H1 (cell line): ENCODE results near the gene SPINT1. TPM values are rescaled to one million over a fixed set of nuclear protein-coding genes. Genes with fewer than 3 reads are reported as not detected.
A peak's percentile ranks its signal among the peaks of the same experiment; 100 is the strongest.

Experiments used
- CTCF ChIA-PET: fragments of 300-600 bp; sonication (Branson Sonifier 250); formaldehyde crosslinking; loops from one replicate; lab custom pipeline; 2021; ENCODE audit not compliant: partially characterized antibody; lab: Charles Lee
- POLR2A ChIA-PET: fragments of 300-600 bp; sonication (Branson Sonifier 250); formaldehyde crosslinking; loops from one replicate; lab custom pipeline; 2021; ENCODE audit warnings: inconsistent platforms; ENCODE audit not compliant: partially characterized antibody; lab: Charles Lee
- DNase-seq, 2 experiments: peaks; one replicate each; pipeline versions ENCODE4 v3.0.0 to v3.0.0-alpha.2; 2010 to 2022; ENCODE audit warnings: low spot score in 2 of 2, low read depth in 1 of 2, mixed read lengths in 1 of 2
- FAIRE-seq: peaks from 2 replicates; lab custom pipeline; 2011; peaks lifted over from hg19 to GRCh38; lab: Jason Lieb, UNC
- H2AFZ ChIP-seq: 2 replicates; pipeline ENCODE4 v1.8.1; 2012; ENCODE audit warnings: low read length, inconsistent platforms
- H2AK5ac ChIP-seq: 2 replicates; pipeline ENCODE4 v1.6.1; 2013; ENCODE audit warnings: low read depth, low read length
- H2BK120ac ChIP-seq: replicated peaks from 2 replicates; pipeline ENCODE3; 2013; ENCODE audit warnings: low read depth, low read length, inconsistent platforms
- H2BK12ac ChIP-seq: 2 replicates; pipeline ENCODE4 v1.6.1; 2013; ENCODE audit warnings: low read depth, low read length
- H2BK15ac ChIP-seq: 2 replicates; pipeline ENCODE4 v1.6.1; 2013; ENCODE audit warnings: low read length
- H2BK20ac ChIP-seq: 2 replicates; pipeline ENCODE4 v1.6.1; 2013; ENCODE audit warnings: low read length
- H2BK5ac ChIP-seq: 2 replicates; pipeline ENCODE4 v1.6.1; 2013; ENCODE audit warnings: low read depth, low read length
- H3K14ac ChIP-seq: 2 replicates; pipeline ENCODE4 v1.6.1; 2013; ENCODE audit warnings: inconsistent platforms; ENCODE audit not compliant: insufficient read length
- H3K18ac ChIP-seq: 2 replicates; pipeline ENCODE4 v1.6.1; 2013; ENCODE audit warnings: low read length; ENCODE audit errors: extremely low read depth
- H3K23ac ChIP-seq: 2 replicates; pipeline ENCODE4 v1.6.1; 2013; ENCODE audit warnings: inconsistent platforms; ENCODE audit not compliant: insufficient read length
- H3K23me2 ChIP-seq: 2 replicates; pipeline ENCODE4 v1.6.1; 2013; ENCODE audit warnings: low read depth, low read length
- H3K27ac ChIP-seq: 2 replicates; pipeline ENCODE4 v1.6.1; 2011; ENCODE audit warnings: low read depth, low read length, inconsistent platforms
- H3K27me3 ChIP-seq, 4 experiments: replicated peaks in 1 of 4; 1 replicate in 1 of 4; 2 replicates in 3 of 4; pipeline versions ENCODE4 v1.6.1 to v1.8.1; 2011 to 2013; ENCODE audit warnings: low read length in 3 of 4, mild to moderate bottlenecking in 3 of 4, inconsistent platforms in 2 of 4, mixed read lengths in 2 of 4, moderate library complexity in 1 of 4; ENCODE audit not compliant: control insufficient read depth in 3 of 4, insufficient read depth in 3 of 4; ENCODE audit errors: extremely low read depth in 1 of 4
- H3K36me3 ChIP-seq, 4 experiments: 2 replicates each; pipeline versions ENCODE4 v1.6.1 to v1.8.1; 2011 to 2013; ENCODE audit warnings: mild to moderate bottlenecking in 4 of 4, low read length in 3 of 4, moderate library complexity in 2 of 4, control low read depth in 1 of 4, inconsistent platforms in 1 of 4; ENCODE audit not compliant: insufficient read depth in 4 of 4, control insufficient read depth in 2 of 4
- H3K4ac ChIP-seq: replicated peaks from 2 replicates; pipeline ENCODE3; 2013; ENCODE audit warnings: low read length, low read depth, mixed read lengths, inconsistent platforms; ENCODE audit not compliant: insufficient read length
- H3K4me1 ChIP-seq, 4 experiments: replicated peaks in 1 of 4; 1 replicate in 1 of 4; 2 replicates in 3 of 4; pipeline versions ENCODE4 v1.6.1 to v1.8.1; 2011 to 2013; ENCODE audit warnings: low read length in 3 of 4, inconsistent platforms in 2 of 4, mixed read lengths in 1 of 4; ENCODE audit not compliant: insufficient read depth in 4 of 4, control insufficient read depth in 3 of 4
- H3K4me2 ChIP-seq, 2 experiments: 2 replicates each; pipeline versions ENCODE4 v1.6.1 to v1.8.1; 2011 to 2013; ENCODE audit warnings: low read depth in 2 of 2, low read length in 2 of 2, control low read depth in 1 of 2, inconsistent platforms in 1 of 2, mild to moderate bottlenecking in 1 of 2; ENCODE audit not compliant: insufficient read depth in 1 of 2
- H3K4me3 ChIP-seq, 4 experiments: fragments of 200-600, 300-600 bp in 1 of 4; sonication (generic), shearing (Covaris generic), sonication (Bioruptor Twin) in 1 of 4; 2 replicates each; pipeline versions ENCODE4 v1.5.1 to v1.8.1; 2011 to 2016; ENCODE audit warnings: low read length in 4 of 4, low read depth in 3 of 4, control low read depth in 2 of 4, inconsistent platforms in 2 of 4, mild to moderate bottlenecking in 2 of 4, mixed read lengths in 1 of 4, moderate library complexity in 1 of 4; ENCODE audit not compliant: insufficient read depth in 2 of 4; ENCODE audit errors: extremely low read depth in 1 of 4
- H3K56ac ChIP-seq: replicated peaks from 2 replicates; pipeline ENCODE3; 2013; ENCODE audit warnings: low read depth, mild to moderate bottlenecking, mixed read lengths, low read length, inconsistent platforms; ENCODE audit not compliant: insufficient read length
- H3K79me1 ChIP-seq: 2 replicates; pipeline ENCODE4 v1.6.1; 2013; ENCODE audit warnings: low read depth, low read length, control low read depth
- H3K79me2 ChIP-seq, 2 experiments: 2 replicates each; pipeline versions ENCODE4 v1.6.1 to v1.8.1; 2012 to 2013; ENCODE audit warnings: low read length in 2 of 2, mild to moderate bottlenecking in 2 of 2, inconsistent platforms in 1 of 2; ENCODE audit not compliant: insufficient read depth in 2 of 2, control insufficient read depth in 1 of 2
- H3K9ac ChIP-seq, 4 experiments: replicated peaks in 1 of 4; 1 replicate in 1 of 4; 2 replicates in 3 of 4; pipeline versions ENCODE4 v1.6.1 to v1.8.1; 2011 to 2013; ENCODE audit warnings: low read depth in 3 of 4, low read length in 3 of 4, control low read depth in 2 of 4, mild to moderate bottlenecking in 2 of 4, moderate library complexity in 2 of 4, inconsistent platforms in 1 of 4; ENCODE audit errors: extremely low read depth in 1 of 4
- H3K9me3 ChIP-seq, 2 experiments: 2 replicates each; pipeline versions ENCODE4 v1.6.1 to v1.8.1; 2012 to 2013; ENCODE audit warnings: mild to moderate bottlenecking in 2 of 2, moderate library complexity in 2 of 2, control low read depth in 1 of 2, inconsistent platforms in 1 of 2, low read depth in 1 of 2, low read length in 1 of 2, mixed read lengths in 1 of 2; ENCODE audit not compliant: insufficient read depth in 2 of 2
- H4K20me1 ChIP-seq, 2 experiments: replicated peaks in 1 of 2; 2 replicates each; pipeline versions ENCODE3 to v1.8.1; 2011 to 2013; ENCODE audit warnings: inconsistent platforms in 2 of 2, low read length in 2 of 2, mild to moderate bottlenecking in 1 of 2; ENCODE audit not compliant: insufficient read depth in 2 of 2, control insufficient read depth in 1 of 2
- H4K5ac ChIP-seq: 2 replicates; pipeline ENCODE4 v1.6.1; 2013; ENCODE audit warnings: low read length, low read depth, mixed read lengths, inconsistent platforms; ENCODE audit not compliant: insufficient read length
- H4K8ac ChIP-seq: 2 replicates; pipeline ENCODE4 v1.8.0; 2013; ENCODE audit warnings: mild to moderate bottlenecking, moderate library complexity, low read length, inconsistent platforms; ENCODE audit not compliant: insufficient read depth; ENCODE audit errors: extremely low read depth
- H4K91ac ChIP-seq: replicated peaks from 2 replicates; pipeline ENCODE3; 2013; ENCODE audit warnings: low read length, mixed read lengths, inconsistent platforms; ENCODE audit not compliant: insufficient read length
- ATF3 ChIP-seq: IDR thresholded peaks from 2 replicates; pipeline ENCODE4 v1.6.1; 2011; ENCODE audit warnings: low read depth, mild to moderate bottlenecking, low read length; ENCODE audit not compliant: insufficient read depth
- BRCA1 ChIP-seq: IDR thresholded peaks from 2 replicates; pipeline ENCODE4 v1.6.1; 2012; ENCODE audit warnings: low read depth, low read length, improper control_type of control experiment
- CHD2 ChIP-seq: IDR thresholded peaks from 2 replicates; pipeline ENCODE4 v1.6.1; 2012; ENCODE audit warnings: low read length, improper control_type of control experiment
- MAFK ChIP-seq: IDR thresholded peaks from 2 replicates; pipeline ENCODE4 v1.6.1; 2012; ENCODE audit warnings: low read depth, mild to moderate bottlenecking, improper control_type of control experiment, low read length
- TEAD4 ChIP-seq: IDR thresholded peaks from 2 replicates; pipeline ENCODE4 v1.6.1; 2012; ENCODE audit warnings: low read depth, low read length, inconsistent platforms, mixed read lengths
- WGBS, 2 experiments: shearing (Covaris generic) in 1 of 2; methylation state at CpG; one replicate each; pipeline versions ENCODE4 v1.1.6 to v1.1.7; 2013 to 2015; ENCODE audit warnings: low lambda C conversion rate in 2 of 2, mixed read lengths in 2 of 2, inconsistent platforms in 1 of 2, low coverage in 1 of 2, missing lambda C conversion rate in 1 of 2; ENCODE audit not compliant: insufficient replicate concordance in 2 of 2, insufficient coverage in 1 of 2, insufficient read length in 1 of 2; ENCODE audit errors: extremely low coverage in 1 of 2, missing lambda C conversion rate in 1 of 2; 5-methylcytosine and 5-hydroxymethylcytosine counted together
- polyA plus RNA-seq, 7 experiments: library from polyadenylated mRNA; depleted of rRNA in 3 of 7; stranded (reverse) in 5 of 7; unstranded in 2 of 7; fragments of >200 nt in 5 of 7; fragments of 200-250 nt in 2 of 7; gene quantifications; 1 replicate in 5 of 7; 2 replicates in 1 of 7; 4 replicates in 1 of 7; pipeline versions ENCODE4 v1.2.1 to v1.2.3, GENCODE V29; 2011 to 2013; ENCODE audit warnings: missing spikeins in 2 of 7, mixed read lengths in 2 of 7
- total RNA-seq: library from RNA; stranded (reverse); fragmentation: NEBNext Ultra II Directional; extraction: Animal tissue kit (Norgen Biotek cat#: 25700); gene quantifications from 2 replicates; pipeline ENCODE4 v1.2.1, GENCODE V29; 2021

The SPINT1 gene
- total and polyA plus RNA-seq, 2 of the 8 experiments (the other 6 are each of a cell fraction or from before 2014, with no cell fraction given): 117 to 155 TPM

- H2AFZ ChIP-seq: peak overlapping the region; percentile 87
Observed at GRCh38 chr15:40893019-40893670, 49.3 kb downstream of the SPINT1 start.

More at GRCh38 chr15:40893019-40893670, 49.3 kb downstream of the SPINT1 start:
- Histone ChIP-seq H4K91ac (no peak overlapping the region), H3K79me2 (peaks cover 0 to 12% of the 10 kb centered on the region in 2 experiments; a peak in 3 of 4 replicates), H2BK5ac (no peak overlapping the region; the same call in 1 of the 2 replicates), H2AK5ac (no peak overlapping the region), H3K4me3 (peak overlapping the region in 1 of 4 experiments; percentile 88; a peak in 3 of 8 replicates), H3K9me3 (no peaks in the 10 kb centered on the region), H3K4me1 (peaks cover 3 to 14% (median 7%) of the 10 kb centered on the region in 4 experiments; a peak in 6 of 7 replicates), H4K5ac (no peak overlapping the region), H3K14ac (no peak overlapping the region), H3K27me3 (peaks cover 0 to 8% (median 2%) of the 10 kb centered on the region in 4 experiments; a peak in 3 of 7 replicates), H3K56ac (no peak overlapping the region), H4K20me1 (peaks cover 0 to 2% of the 10 kb centered on the region in 2 experiments), H2BK12ac (peak overlapping the region; percentile 71; the same call in 1 of the 2 replicates), H2BK120ac (no peak overlapping the region), H3K9ac (no peak overlapping the region), H3K18ac (no peak overlapping the region), H3K23ac (no peak overlapping the region), H3K23me2 (peaks cover 5% of the 10 kb centered on the region; the same call in 1 of the 2 replicates), H3K27ac (no peak overlapping the region), H2BK15ac (peak overlapping the region; percentile 89; the same call in 1 of the 2 replicates), H3K4ac (no peak overlapping the region), H3K36me3 (peaks cover 0 to 11% (median 0%) of the 10 kb centered on the region in 4 experiments; a peak in 3 of 8 replicates), H4K8ac (peak overlapping the region; percentile 75; the same call in 1 of the 2 replicates), H2BK20ac (no peak overlapping the region; the same call in 1 of the 2 replicates), H3K4me2 (peak overlapping the region; percentile 42 to 80), H3K79me1 (peaks cover 3% of the 10 kb centered on the region; the same call in 1 of the 2 replicates)
- TF ChIP-seq MAFK (no peak), ATF3 (no peak), CHD2 (no peak), BRCA1 (no peak), TEAD4 (no peak)
- WGBS, 2 experiments: 89% methylated on average over 22 of the region's 22 CpGs; no CpG with 5 or more reads in 1 of the 2 experiments
- ChIA-PET CTCF (interaction anchor here (0.6 to 20.6 kb wide), 27 partner anchors 12 to 887 kb away, joined by 3 to 619 read pairs (median 7); partner anchors contain the start of genes DLL4 and RHOV), POLR2A (interaction anchor here (1.1 to 3.7 kb wide), 7 partner anchors 8 to 130 kb away, joined by 4 to 49 read pairs (median 5); partner anchors contain the start of genes CHAC1, DNAJC17, RHOV and ZFYVE19)
- DNase-seq (no peak), FAIRE-seq (no peak)
